OCI-LY3 (cell line): Measurements from ENCODE around the gene SRC.

Experiments
- H2AFZ ChIP-seq: fragments of 200-600, 300-600 bp; shearing (Covaris generic); 2 replicates; pipeline ENCODE4 v1.6.0; 2014; ENCODE audit warnings: antibody characterized with exemption, low read depth, low read length
- H3K27ac ChIP-seq: fragments of 200-600, 300-600 bp; sonication (generic); 2 replicates; pipeline ENCODE4 v1.5.1; 2014; ENCODE audit warnings: mild to moderate bottlenecking, low read length, moderate library complexity, mixed read lengths
- H3K27me3 ChIP-seq: fragments of 200-600, 300-600 bp; sonication (generic); 2 replicates; pipeline ENCODE4 v1.6.1; 2014; ENCODE audit warnings: low read depth, low read length, mixed read lengths
- H3K36me3 ChIP-seq: fragments of 200-600, 300-600 bp; sonication (generic); replicated peaks from 2 replicates; pipeline ENCODE3; 2014; ENCODE audit warnings: low read depth, low read length, mixed read lengths
- H3K4me1 ChIP-seq: fragments of 300-600, 200-600 bp; sonication (generic); 2 replicates; pipeline ENCODE4 v1.6.1; 2014; ENCODE audit warnings: low read length, mixed read lengths
- H3K4me2 ChIP-seq: fragments of 200-600, 300-600 bp; sonication (generic); 2 replicates; pipeline ENCODE4 v1.6.1; 2014; ENCODE audit warnings: low read length, mixed read lengths
- H3K4me3 ChIP-seq: fragments of 300-600, 200-600 bp; sonication (generic); 2 replicates; pipeline ENCODE4 v1.5.1; 2014; ENCODE audit warnings: antibody characterized with exemption, mild to moderate bottlenecking, low read length, moderate library complexity
- H3K79me2 ChIP-seq: fragments of 300-600, 200-600 bp; shearing (Covaris generic); 2 replicates; pipeline ENCODE4 v1.6.1; 2014; ENCODE audit warnings: mild to moderate bottlenecking, low read length, mixed read lengths
- H3K9ac ChIP-seq: fragments of 300-600, 200-600 bp; shearing (Covaris generic); 2 replicates; pipeline ENCODE4 v1.6.0; 2014; ENCODE audit warnings: mild to moderate bottlenecking, low read length, moderate library complexity
- H3K9me3 ChIP-seq: fragments of 200-600, 300-600 bp; shearing (Covaris generic); 2 replicates; pipeline ENCODE4 v1.6.1; 2014; ENCODE audit warnings: low read length, mixed read lengths; ENCODE audit not compliant: insufficient read depth
- H4K20me1 ChIP-seq: fragments of 200-600, 300-600 bp; sonication (generic); 2 replicates; pipeline ENCODE4 v1.6.1; 2016; ENCODE audit warnings: low read length, mixed read lengths; ENCODE audit not compliant: insufficient read depth
- EZH2phosphoT487 ChIP-seq: fragments of 200-600 bp; shearing (Covaris generic); IDR thresholded peaks from 2 replicates; pipeline ENCODE4 v1.6.1; 2018; ENCODE audit warnings: antibody characterized with exemption, mixed run types, low read depth
- TF ChIP-seq, protein P1 (sequence below): fragments of 200-600, 300-600 bp; sonication (generic); IDR thresholded peaks from 2 replicates; pipeline ENCODE4 v1.5.1; 2014; ENCODE audit warnings: antibody characterized with exemption, low read length, low read depth

The SRC gene

DNA sequence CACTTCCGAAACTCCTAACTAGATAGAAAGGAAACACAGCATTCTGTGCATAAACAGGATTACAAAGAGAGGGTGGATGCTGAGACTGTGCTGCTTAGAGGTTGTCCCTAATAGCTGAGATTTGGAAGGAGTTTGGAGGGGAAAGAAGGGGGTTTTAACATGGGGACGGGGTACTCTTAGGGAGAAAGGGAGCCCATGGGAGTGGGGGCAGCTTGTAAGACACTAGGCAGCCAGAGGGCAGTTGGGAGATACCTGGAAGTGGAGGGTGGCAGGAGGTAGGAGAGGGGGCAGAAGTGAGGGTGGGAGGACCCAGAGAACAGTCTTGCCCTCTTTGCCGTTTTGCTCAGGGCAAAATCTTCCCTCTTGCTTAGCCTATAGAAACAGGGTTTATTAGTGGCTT lies 40.1 kb upstream of the SRC start:
- Histone ChIP-seq H3K79me2 (peaks cover 47% of the 10 kb centered on the region), H3K27me3 (no peaks in the 10 kb centered on the region), H3K4me2 (no peak overlapping the region), H3K9ac (no peak overlapping the region), H2AFZ (no peak overlapping the region), H3K36me3 (peaks cover 70% of the 10 kb centered on the region), H3K27ac (peak overlapping the region; percentile 7; the same call in 1 of the 2 replicates), H3K4me3 (no peak overlapping the region), H4K20me1 (0 out of 2 replicates have a peak, but pooled peaks cover 4% of the 10 kb centered on the region), H3K4me1 (peaks cover 40% of the 10 kb centered on the region), H3K9me3 (no peaks in the 10 kb centered on the region)
- TF ChIP-seq EZH2phosphoT487: no peak
- TF ChIP-seq, protein P1, sequence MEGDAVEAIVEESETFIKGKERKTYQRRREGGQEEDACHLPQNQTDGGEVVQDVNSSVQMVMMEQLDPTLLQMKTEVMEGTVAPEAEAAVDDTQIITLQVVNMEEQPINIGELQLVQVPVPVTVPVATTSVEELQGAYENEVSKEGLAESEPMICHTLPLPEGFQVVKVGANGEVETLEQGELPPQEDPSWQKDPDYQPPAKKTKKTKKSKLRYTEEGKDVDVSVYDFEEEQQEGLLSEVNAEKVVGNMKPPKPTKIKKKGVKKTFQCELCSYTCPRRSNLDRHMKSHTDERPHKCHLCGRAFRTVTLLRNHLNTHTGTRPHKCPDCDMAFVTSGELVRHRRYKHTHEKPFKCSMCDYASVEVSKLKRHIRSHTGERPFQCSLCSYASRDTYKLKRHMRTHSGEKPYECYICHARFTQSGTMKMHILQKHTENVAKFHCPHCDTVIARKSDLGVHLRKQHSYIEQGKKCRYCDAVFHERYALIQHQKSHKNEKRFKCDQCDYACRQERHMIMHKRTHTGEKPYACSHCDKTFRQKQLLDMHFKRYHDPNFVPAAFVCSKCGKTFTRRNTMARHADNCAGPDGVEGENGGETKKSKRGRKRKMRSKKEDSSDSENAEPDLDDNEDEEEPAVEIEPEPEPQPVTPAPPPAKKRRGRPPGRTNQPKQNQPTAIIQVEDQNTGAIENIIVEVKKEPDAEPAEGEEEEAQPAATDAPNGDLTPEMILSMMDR: no peak

GRCh38 chr20:37308086-37309050 lies 37.6 kb upstream of the SRC start:
- peaks cover 70% of the 10 kb centered on the region for H3K36me3 ChIP-seq
- H3K27me3 ChIP-seq: no peaks in the 10 kb centered on the region
- H3K9ac ChIP-seq: peak overlapping the region; percentile 70
- H3K79me2 ChIP-seq: peaks cover 58% of the 10 kb centered on the region
- no peaks in the 10 kb centered on the region for H4K20me1 ChIP-seq
- peak overlapping the region; percentile 69 for H3K4me2 ChIP-seq
- peaks cover 52% of the 10 kb centered on the region for H3K4me1 ChIP-seq
- TF ChIP-seq, protein P1: no peak
- TF ChIP-seq EZH2phosphoT487: no peak
- peak overlapping the region; percentile 91 for H3K27ac ChIP-seq
- H2AFZ ChIP-seq: no peak overlapping the region
- peak overlapping the region; percentile 42 for H3K4me3 ChIP-seq
- no peaks in the 10 kb centered on the region for H3K9me3 ChIP-seq

GRCh38 chr20:37309290-37309689 lies 36.6 kb upstream of the SRC start:
- H3K27me3 ChIP-seq: no peaks in the 10 kb centered on the region
- TF ChIP-seq, protein P1: no peak
- TF ChIP-seq EZH2phosphoT487: no peak
- H3K9ac ChIP-seq: peak overlapping the region; percentile 61
- H3K9me3 ChIP-seq: no peaks in the 10 kb centered on the region
- peaks cover 60% of the 10 kb centered on the region for H3K4me1 ChIP-seq
- peaks cover 66% of the 10 kb centered on the region for H3K79me2 ChIP-seq
- no peaks in the 10 kb centered on the region for H4K20me1 ChIP-seq
- H3K27ac ChIP-seq: peak overlapping the region; percentile 91
- H2AFZ ChIP-seq: no peak overlapping the region
- peaks cover 70% of the 10 kb centered on the region for H3K36me3 ChIP-seq
- peak overlapping the region; percentile 69 for H3K4me2 ChIP-seq
- peak overlapping the region; percentile 38 for H3K4me3 ChIP-seq

DNA sequence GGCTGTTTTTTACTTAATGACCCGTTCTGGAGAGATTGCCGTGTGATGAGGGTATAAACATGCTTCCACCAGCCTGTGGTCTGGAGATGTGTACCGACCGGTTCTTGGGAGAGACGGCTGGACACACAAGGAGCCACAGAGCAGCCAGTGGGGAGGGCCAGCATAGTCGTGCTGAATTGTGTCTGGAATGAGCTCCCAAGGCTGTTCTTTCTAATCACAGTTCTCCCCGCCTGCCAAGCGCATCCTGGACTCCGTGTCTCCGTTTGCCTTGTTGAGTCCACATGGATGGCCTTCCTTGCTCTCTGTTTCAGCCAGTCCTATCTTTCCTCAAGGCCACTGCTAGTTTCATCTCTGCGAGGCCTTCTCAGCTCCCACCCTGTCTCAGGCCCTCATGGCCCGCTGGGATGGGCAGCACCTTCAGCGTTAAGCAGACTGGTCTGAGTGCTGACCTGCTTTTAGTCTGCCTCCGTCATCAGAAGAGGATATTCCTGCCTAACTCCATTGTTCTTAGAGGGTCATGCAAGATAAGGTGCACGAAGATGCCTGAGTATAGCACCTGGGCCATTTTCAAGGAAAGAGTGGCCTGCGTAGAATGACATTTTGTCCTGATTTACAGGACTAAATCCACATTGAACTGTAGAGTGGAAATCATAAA lies 35.9 kb upstream of the SRC start:
- H3K4me3 ChIP-seq: no peak overlapping the region
- peak overlapping the region; percentile 91; the same call in 1 of the 2 replicates for H3K27ac ChIP-seq
- H3K36me3 ChIP-seq: peaks cover 69% of the 10 kb centered on the region
- no peak for TF ChIP-seq EZH2phosphoT487
- TF ChIP-seq, protein P1: no peak
- H3K4me2 ChIP-seq: no peak overlapping the region
- peaks cover 74% of the 10 kb centered on the region for H3K79me2 ChIP-seq
- no peaks in the 10 kb centered on the region for H3K9me3 ChIP-seq
- H3K9ac ChIP-seq: no peak overlapping the region
- H3K27me3 ChIP-seq: no peaks in the 10 kb centered on the region
- H4K20me1 ChIP-seq: no peaks in the 10 kb centered on the region
- no peak overlapping the region for H2AFZ ChIP-seq
- peaks cover 67% of the 10 kb centered on the region for H3K4me1 ChIP-seq
